ENCODE results near the gene AKR1C2. TPM values are rescaled to one million over a fixed set of nuclear protein-coding genes. Genes with fewer than 3 reads are reported as not detected.
"Not testable (repeated sequence)": the region's sequence is repeated elsewhere in the genome, so short reads cannot be mapped to it uniquely, and the experiment has no call there.

The AKR1C2 gene
- total RNA-seq, 1 donor from 2014 or later = 343 TPM

DNA sequence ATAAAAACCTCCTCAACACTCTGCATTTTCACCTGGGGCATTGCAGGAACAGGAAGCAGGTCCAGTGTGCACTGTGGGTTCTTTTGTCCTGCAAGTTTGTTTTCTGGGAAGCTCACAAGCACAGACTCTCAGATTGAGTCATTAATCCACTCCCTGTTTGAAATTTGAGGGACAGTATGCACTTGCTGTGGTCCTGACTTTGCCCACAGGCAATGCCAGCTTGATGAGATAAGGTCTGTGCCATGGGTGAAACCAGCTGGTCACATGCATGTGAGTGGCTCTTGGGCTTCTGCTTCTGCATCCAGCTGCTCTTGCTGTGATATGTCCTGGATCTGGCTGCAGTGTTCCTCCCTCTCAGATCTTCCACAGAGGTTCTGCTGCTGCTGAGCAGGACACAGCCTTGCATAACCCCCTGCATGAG is 21.8 kb upstream of the AKR1C2 start:
- not testable (repeated sequence) for DNase-seq (ENCODE audit: low spot score)

DNA sequence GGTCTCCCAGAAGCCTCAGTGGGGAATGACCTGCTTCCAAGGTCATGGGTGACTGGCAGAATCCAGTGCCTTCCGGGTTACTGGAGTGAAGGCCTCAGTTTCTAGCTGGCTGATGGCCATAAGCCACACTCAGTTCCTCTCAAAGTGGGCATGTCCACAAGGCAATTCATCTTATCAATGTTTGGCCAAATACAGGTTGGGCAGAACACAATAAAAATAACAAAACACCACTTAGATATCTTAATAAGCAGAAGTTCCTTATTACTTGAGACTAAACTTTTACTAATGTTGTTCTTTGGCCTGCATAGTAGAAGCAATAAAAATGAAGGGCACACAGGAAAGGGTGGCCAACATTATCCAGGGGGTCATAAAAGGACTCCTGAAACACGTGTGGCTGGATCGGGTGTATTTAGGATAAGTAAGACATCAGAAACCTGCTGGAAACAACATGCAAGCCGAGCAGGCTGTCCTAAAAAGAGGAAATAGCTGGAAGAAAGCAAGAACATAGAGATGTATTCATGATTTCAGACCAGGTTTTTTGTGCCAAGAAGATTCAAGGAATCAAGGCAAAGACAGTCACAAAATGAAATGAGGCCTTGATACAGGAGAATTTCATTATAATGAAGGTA is 19.6 kb upstream of the AKR1C2 start:
- DNase-seq (ENCODE audit: low spot score) = no peak

DNA sequence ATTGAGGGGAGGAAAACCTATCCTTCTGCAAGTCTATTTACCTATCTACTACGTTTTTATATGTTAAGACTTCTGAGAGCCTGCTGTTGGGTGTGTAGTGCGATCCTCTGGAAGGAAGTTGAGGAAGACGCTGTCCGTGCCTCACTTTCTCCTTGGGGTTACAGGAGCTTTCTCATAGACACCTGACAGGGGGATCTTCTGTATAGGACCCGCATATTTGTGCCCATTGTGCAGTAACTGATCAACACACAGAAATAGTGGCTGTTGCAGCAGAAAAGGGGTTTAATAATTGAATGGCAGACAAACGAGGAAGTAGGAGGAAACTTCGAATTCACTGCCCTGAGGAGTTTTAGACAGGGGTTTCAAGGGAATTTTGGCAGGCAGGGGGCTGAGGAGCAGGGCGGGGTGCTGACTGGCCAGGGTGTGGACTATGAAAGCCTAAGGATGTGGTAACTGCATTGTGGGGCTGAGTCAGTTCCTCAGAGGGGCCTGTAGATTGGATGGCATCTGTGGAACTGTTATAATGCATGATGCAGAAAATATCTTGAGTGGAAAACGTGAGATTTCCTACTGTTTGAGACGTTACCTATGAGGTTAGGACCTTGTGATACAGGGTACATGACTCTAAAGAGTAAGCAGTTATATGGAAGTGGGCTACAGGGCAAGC is 18.1 kb upstream of the AKR1C2 start:
- not testable (repeated sequence) for DNase-seq (ENCODE audit: low spot score)

DNA sequence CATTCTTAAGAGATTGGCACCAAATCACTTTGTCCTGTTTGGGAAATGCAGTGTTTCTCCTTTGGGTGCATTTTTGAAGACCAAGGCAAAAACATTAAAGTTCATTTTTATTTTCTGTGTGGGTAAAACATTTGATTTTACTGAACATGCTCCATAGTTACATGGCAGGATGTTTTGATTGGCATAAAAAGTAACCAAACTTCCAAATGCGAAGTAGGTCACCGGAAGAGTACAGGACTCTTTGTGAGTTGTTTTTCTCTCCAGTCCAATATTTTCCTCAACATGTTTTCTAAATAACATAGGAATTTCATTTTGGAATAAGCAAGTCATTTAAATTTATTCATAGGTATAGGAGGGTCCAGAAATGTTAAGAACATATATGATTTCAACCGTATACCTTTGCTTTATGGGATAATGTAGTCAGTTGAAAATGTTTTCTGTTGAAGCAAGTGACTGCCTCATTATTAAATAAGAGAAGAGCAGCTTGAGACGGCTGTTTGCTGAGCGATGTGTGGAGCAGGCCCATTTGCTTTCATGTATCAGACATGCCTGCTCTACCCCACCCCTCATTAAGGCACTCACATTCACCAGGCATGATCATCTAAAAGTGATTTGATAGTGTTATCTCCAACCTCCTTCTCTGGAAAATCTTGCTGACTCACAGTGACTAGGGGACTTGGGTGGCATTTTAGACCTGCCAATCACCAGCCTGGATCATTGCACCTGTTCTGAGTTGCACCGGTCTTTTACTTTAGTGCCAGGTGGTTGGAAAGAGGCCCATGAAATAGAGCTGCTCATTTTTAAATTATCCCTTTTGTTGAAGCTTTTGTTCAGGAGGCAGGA is 16.3 kb upstream of the AKR1C2 start:
- not testable (repeated sequence) for DNase-seq (ENCODE audit: low spot score)

DNA sequence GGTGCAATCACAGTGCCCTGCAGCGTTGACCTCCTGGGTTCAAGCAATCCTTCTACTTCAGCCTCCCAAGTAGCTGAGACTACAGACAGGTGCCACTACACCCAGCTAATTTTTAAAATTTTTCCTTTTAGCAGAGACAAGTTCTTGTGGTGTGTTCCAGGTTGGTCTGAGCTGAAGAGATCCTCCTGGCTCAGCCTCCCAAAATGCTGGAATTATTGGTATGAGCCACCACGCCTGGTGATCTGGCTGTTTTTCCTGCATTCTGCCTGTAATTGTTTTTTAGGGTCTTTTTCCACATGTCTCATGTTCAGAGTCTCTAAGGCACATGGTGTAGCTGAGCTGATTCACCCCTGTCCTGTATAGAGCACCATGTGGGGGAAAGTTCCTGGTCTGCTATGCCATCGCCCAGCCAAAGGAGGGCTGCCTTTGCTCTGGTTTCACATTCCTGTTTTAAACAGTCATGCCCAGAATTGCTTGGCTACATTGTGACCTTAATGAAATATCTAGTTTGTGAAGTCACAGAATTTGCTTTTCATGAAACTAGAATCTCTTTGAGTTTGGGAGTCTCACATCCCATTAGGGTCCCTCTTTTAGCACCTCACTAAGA is 15.1 kb upstream of the AKR1C2 start:
- peak; percentile 60 for DNase-seq (ENCODE audit: low spot score)

DNA sequence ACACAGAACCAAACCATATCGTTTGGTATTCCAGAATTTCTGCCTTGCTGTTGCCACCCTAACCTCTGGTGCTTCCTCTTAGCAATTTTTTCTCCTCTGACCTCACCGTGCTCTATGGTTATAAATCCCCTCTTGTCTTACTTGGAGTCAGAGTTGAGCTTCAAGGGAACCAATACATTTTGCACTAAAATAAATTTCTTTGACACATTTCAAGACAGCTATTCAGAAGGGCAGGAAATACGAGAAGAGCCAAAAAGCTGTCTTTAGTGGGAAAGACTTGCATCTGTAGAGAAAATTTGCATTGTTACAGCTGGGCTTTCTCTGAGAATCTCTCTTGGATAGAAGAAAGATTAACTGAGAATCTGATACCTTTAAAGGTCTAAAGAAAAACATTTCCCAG is 14.5 kb upstream of the AKR1C2 start:
- DNase-seq (ENCODE audit: low spot score) = no peak

DNA sequence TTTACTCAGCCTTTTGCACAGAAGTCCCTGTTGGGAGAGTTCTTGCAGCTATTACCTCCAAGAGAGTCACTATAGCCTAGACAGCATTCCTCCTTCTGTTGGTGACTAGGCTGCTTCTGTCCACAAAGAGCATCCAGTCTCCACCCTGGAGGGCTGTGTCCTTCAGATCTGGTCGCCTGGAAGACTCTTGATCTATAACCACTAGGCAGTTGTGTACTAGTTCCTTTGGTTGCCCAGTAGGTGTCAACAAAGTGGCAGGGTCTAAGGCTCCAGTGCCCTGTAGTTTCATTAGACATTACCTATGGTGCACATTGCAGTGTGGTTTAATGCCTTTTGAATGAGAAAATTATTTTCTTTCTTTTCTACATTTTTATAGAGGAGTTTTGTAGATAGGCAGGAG is 11.3 kb upstream of the AKR1C2 start:
- no peak for DNase-seq (ENCODE audit: low spot score)

DNA sequence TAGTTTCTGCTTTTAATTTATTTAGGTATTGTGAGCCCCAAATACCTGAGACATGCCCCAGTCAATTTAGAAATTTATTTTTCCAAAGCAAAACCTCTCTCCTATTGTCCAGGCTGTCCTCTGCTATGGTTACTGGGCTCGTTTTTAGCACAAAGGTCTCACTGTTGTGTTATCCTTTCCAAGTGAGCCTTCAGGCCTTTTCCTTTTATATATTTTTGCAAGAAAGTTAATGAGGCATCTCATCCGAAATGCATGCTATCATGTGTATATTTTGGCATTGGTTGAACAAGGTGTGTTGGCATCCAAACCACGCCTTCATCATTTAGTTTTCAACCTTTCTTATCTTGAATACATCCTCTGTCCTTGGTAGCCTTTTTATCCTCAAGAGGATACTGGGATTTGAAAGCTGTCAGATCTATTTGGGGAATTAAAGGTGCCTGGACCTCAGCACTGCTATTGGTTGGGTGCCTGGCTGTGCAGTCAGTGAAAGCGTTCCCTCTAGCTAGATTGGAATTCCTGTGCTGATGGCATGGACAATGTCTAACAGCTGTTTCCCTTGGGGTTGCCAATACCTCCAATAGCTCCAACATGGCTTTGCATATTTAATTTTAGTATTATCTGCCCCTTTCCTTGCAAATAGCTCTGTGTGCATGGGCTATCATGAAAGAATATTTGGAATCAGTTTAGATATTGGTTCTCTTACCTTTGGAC is 10.7 kb upstream of the AKR1C2 start:
- not testable (repeated sequence) for DNase-seq (ENCODE audit: low spot score)

DNA sequence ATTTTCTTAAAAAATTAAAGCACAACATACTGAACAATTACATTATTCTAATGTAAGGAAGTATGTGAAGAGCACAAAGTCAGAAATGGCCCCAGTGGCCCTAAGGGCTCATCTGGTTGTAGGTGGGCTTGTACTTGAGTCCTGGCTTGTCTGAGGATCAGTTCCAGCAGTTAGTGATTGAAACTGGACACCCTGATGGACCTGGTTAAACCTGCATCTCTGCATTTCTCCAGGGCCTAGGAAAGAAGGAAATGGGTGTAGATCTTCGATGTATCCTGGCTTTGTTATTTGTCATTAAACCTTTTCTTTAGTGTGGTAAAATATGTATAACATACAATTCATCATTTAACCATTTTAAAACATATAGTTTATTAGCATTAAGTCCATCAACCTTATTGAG is 9.7 kb upstream of the AKR1C2 start:
- DNase-seq (ENCODE audit: low spot score) = no peak

DNA sequence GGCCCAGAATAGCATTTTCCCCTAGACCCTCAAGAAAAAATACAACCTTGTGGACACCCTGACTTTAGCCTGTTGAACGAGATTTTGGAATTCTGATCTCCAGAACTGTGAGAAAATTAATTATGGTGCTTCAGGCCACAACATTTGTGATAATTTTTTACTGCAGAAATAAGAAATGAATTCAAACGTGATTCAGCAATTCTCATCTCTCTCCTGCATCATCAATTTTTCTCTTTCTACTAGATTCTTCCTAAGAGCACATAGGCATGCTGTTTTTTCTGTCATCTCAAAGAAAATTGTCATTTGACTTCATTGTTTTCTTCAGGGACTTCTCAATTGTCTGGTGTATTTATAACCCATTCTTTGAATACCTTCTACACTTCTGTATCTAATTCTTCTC is 8.9 kb upstream of the AKR1C2 start:
- DNase-seq (ENCODE audit: low spot score) = no peak

DNA sequence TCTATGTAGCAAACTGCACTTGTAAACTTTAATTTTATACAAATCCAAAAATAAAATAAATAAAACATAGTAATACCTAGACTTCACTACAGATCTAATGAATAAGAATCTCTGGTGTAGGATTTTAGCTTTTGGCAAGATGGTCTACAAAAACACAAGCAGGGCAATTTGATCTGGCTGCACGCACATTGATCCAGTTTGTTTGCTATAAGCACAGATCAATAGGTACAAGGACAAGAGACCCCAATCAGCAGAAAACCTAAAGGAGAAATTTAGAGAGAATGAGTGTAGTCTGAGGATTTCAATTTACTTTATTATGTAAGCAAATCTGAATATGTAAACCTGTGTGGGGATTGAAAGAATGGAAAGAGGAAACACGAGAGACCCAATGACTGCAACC is 7.7 kb upstream of the AKR1C2 start:
- not testable (repeated sequence) for DNase-seq (ENCODE audit: low spot score)

DNA sequence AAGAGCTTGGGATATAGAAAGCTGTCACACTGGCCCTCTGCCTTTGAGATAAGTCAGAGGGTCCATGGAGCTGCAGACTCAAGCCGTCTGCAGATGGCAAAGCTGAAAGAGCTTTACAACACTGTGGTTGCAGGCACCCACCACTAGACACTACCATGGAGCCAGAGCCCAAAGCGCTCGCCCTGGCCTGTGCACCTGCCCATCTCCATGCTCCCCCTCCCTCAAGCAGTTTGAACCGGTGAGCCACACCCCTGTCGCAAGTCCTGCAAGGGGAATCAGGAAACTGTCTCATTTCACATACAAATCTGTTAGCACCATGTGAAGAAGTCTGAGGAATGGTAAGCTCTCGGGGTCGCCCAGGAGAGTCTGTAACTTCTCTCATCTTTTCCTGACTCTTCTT is 6.4 kb upstream of the AKR1C2 start:
- DNase-seq (ENCODE audit: low spot score) = not testable (repeated sequence)

DNA sequence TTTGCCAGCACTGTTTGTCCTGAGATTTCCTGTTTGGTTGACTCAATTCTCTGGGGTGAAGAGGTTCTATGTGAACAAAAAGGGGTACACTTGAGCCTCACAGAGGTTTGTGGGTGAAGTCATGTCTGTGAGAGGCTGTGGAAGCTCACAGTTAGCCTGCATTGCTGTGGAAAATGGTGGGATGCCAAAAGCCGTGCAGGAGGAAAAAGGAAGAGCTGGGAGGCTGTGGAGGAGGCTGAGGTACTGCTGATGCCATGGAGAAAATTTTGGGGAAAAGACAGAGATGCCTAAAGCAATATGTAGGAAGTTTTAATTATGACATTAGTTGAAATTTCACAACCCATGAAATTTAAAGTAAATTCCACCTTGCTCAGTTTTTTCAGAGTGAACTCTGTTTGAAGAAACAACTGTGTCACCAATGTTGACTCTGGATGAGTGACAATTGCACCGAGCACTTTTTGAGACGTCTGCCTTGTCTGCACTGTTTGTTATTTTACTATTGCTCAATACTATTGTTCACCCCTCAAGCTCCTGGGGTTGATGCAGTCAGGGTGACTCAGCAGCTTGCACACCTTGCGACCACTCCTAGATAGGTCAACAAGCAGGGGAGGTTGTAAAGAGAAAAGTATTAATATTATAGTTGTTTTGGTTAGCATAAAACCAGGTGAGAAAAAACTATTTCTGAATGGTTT is 5.3 kb upstream of the AKR1C2 start:
- not testable (repeated sequence) for DNase-seq (ENCODE audit: low spot score)

DNA sequence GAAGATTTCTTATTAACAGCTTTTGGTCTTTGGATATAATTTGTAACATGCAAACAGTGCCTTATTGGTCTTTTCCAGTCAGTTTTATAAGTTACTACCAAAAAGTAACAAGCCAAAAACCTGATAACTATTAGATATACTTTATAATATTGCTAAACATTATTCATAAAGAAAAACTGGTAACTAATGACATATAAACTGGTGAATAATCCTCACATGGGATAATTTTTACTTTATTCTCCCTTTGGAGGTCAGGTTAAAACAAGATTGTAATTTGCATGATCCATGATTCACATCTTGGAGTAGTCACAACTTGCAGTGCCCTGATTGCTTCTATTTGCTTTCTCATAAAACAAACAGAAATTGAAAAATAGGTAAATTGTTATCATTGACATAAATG is 844 bp upstream of the AKR1C2 start:
- DNase-seq (ENCODE audit: low spot score) = not testable (repeated sequence)

DNA sequence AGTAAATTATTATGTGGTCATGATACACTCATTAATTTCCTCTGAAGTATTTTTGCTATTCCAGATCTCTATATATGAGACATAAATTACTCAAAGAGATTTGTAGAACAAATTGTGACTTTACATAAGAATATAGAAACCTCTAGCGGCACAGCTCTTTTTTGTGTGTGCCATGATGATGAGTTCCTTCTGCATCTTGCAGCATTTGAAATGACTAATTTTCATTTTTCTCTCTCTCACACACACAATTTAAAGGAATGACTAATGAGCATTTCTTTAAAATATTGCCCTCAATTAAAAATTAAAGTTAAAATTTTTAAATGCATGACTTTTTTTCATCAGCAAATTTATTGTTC is 351 bp upstream of the AKR1C2 start:
- not testable (repeated sequence) for DNase-seq (ENCODE audit: low spot score)

DNA sequence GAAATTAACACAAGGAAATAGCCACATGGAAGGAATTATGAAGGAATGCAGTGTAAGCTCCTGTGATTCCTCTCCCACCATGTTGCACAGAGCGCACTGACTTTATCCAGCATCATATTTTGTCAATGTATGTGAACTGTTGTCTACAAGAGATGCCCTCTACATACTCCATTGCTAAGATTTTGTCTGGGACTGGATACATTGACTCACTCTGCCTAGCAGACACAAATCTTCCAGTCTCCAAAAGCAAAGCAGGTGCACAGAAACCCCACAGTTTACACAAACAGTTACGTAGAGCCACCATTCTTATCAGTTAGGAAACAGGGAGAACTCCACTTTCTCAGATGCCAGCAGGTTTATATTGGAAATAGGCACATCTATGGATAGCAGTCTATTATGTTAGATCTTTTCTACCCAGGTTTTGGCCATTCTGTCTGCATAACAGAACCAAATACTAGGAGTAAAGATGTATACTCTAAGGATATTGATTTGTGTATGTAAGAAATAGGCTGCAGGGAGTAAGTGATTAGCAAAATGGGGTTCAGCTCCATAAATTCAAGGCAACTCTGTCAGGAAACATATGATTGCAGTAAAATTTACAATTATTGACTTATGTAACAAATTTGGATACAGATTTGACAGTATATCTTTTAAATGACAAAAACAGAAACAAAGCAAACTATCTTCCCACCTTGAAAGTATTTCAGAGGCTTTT is 1.5 kb downstream of the AKR1C2 start:
- no peak for DNase-seq (ENCODE audit: low spot score)

DNA sequence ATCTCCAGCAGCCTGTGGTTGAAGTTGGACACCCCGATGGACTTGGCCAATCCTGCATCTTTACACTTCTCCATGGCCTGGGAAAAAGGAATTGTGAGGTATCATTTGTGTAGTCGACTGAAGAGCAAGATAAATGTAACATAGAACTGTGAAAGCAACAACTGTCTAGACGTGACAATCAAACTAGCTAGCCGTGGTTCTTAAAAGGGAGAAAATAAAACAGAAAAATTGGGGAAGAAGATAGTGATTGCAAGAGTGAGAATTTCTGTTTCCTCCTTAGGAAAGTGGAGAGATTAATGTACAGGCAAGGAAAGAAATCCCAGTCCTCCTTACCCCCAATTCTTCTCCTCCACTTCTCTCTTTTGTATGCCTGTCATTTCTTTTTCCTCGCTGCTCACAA is 5.0 kb downstream of the AKR1C2 start:
- no peak for DNase-seq (ENCODE audit: low spot score)

DNA sequence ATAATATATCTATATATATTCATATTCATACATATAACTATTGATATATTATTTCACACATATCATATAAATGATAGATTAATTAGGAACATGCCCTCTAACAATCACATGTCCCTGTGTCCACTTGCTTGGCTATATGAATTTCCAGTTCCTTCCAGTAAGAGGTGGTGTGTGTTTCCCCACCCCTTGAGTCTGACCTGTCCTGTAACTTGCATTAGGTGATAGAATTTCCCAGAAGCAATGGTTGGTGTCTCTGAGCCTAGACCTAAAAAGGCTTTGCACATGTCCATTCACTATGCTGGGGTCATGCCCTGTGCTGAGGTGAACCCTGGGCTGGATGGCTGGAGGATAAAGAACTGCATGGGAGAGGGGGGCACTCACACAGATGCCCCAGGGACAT is 9.4 kb downstream of the AKR1C2 start:
- not testable (repeated sequence) for DNase-seq (ENCODE audit: low spot score)

DNA sequence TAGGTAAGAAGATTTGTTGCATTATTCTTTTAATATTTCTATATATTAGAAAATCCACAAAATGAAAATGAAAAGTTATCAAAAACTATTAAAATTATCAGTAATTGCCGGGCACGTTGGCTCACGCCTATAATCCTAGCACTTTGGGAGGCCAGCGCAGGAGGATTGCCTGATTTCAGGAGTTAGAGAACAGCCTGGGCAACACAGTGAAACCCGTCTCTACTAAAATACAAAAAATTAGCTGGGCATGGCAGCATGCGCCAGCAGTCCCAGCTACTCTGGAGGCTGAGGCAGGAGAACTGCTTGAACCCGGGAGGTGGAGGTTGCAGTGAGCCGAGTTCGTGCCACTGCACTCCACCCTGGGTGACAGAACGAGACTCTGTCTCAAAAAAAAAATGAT is 11.1 kb downstream of the AKR1C2 start:
- not testable (repeated sequence) for DNase-seq (ENCODE audit: low spot score)

DNA sequence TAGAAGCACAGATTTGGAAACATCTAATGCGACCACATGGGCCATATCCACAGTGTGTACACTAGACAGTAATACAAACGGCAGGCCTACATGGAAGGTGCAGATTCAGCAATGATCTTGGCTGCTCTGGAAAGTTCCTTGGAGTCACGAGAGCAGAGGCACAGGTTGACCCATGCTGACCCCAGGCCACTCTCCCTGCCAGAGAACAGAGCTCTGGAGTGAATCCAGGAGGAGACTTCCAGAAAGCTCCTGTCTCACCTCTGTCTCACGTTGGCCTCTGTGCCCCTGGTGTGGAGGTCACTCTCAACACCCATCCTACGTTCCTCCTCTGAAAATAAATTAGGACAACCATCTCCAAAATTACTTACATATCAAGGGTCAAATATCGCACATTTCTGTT is 12.2 kb downstream of the AKR1C2 start:
- not testable (repeated sequence) for DNase-seq (ENCODE audit: low spot score)
